Trophoblast cell (in vitro differentiated cells and primary cell): ENCODE results near the gene GPR160.

Experiments used
- DNase-seq, 2 donors: peaks; one replicate each; pipeline ENCODE4 v3.0.0-alpha.2; 2016
- H2AFZ ChIP-seq: 2 replicates; pipeline ENCODE4 v1.6.1; 2013; ENCODE audit warnings: low read length, moderate library complexity, mild to moderate bottlenecking; ENCODE audit not compliant: insufficient read depth, poor library complexity
- H2AK5ac ChIP-seq: 2 replicates; pipeline ENCODE4 v1.6.1; 2013; ENCODE audit warnings: mild to moderate bottlenecking, low read length
- H2BK120ac ChIP-seq: 2 replicates; pipeline ENCODE4 v1.6.1; 2013; ENCODE audit warnings: low read length, mild to moderate bottlenecking, moderate library complexity; ENCODE audit not compliant: insufficient read depth, poor library complexity
- H2BK12ac ChIP-seq: 2 replicates; pipeline ENCODE4 v1.6.1; 2013; ENCODE audit warnings: mild to moderate bottlenecking, low read length, moderate library complexity
- H2BK5ac ChIP-seq: 2 replicates; pipeline ENCODE4 v1.6.1; 2013; ENCODE audit warnings: low read length, low read depth, moderate library complexity, mild to moderate bottlenecking; ENCODE audit not compliant: poor library complexity
- H3K14ac ChIP-seq: 2 replicates; pipeline ENCODE4 v1.6.1; 2013; ENCODE audit warnings: mild to moderate bottlenecking, low read length
- H3K18ac ChIP-seq: 2 replicates; pipeline ENCODE4 v1.6.1; 2013; ENCODE audit warnings: mild to moderate bottlenecking, low read length
- H3K23ac ChIP-seq: 2 replicates; pipeline ENCODE4 v1.6.1; 2013; ENCODE audit warnings: low read length
- H3K27ac ChIP-seq: 2 replicates; pipeline ENCODE4 v1.5.1; 2013; ENCODE audit warnings: low read depth, mild to moderate bottlenecking, inconsistent platforms, low read length, moderate library complexity
- H3K27me3 ChIP-seq: 2 replicates; pipeline ENCODE4 v1.6.1; 2013; ENCODE audit warnings: inconsistent platforms, mild to moderate bottlenecking, low read length, moderate library complexity; ENCODE audit not compliant: insufficient read depth
- H3K36me3 ChIP-seq, 2 experiments: 1 replicate in 1 of 2; 2 replicates in 1 of 2; pipeline ENCODE4 v1.6.1; 2013; ENCODE audit warnings: low read length in 2 of 2, mild to moderate bottlenecking in 2 of 2, moderate library complexity in 1 of 2; ENCODE audit not compliant: insufficient read depth in 2 of 2, control insufficient read depth in 1 of 2
- H3K4ac ChIP-seq: 2 replicates; pipeline ENCODE4 v1.6.1; 2013; ENCODE audit warnings: low read depth, mild to moderate bottlenecking, low read length, moderate library complexity
- H3K4me1 ChIP-seq, 2 experiments: 1 replicate in 1 of 2; 2 replicates in 1 of 2; pipeline ENCODE4 v1.6.1; 2013; ENCODE audit warnings: low read length in 2 of 2, mild to moderate bottlenecking in 2 of 2, moderate library complexity in 1 of 2; ENCODE audit not compliant: insufficient read depth in 2 of 2, control insufficient read depth in 1 of 2
- H3K4me2 ChIP-seq: 2 replicates; pipeline ENCODE4 v1.6.1; 2013; ENCODE audit warnings: inconsistent platforms, mild to moderate bottlenecking, low read length, moderate library complexity
- H3K4me3 ChIP-seq: 2 replicates; pipeline ENCODE4 v1.5.1; 2013; ENCODE audit warnings: mild to moderate bottlenecking, low read depth, low read length, inconsistent platforms
- H3K79me1 ChIP-seq: one replicate; pipeline ENCODE4 v1.6.1; 2013; ENCODE audit warnings: low read length
- H3K79me2 ChIP-seq: 2 replicates; pipeline ENCODE4 v1.6.1; 2013; ENCODE audit warnings: low read length, mild to moderate bottlenecking; ENCODE audit not compliant: control insufficient read depth, insufficient read depth, poor library complexity
- H3K9ac ChIP-seq: 2 replicates; pipeline ENCODE4 v1.6.1; 2013; ENCODE audit warnings: mild to moderate bottlenecking, low read length
- H3K9me3 ChIP-seq: 2 replicates; pipeline ENCODE4 v1.6.1; 2013; ENCODE audit warnings: low read depth, mild to moderate bottlenecking, control low read depth, inconsistent platforms, low read length; ENCODE audit not compliant: insufficient read depth
- H4K12ac ChIP-seq: 2 replicates; pipeline ENCODE4 v1.6.1; 2013; ENCODE audit warnings: low read depth, mild to moderate bottlenecking, low read length, moderate library complexity
- H4K8ac ChIP-seq: 2 replicates; pipeline ENCODE4 v1.6.1; 2013; ENCODE audit warnings: low read depth, mild to moderate bottlenecking, low read length, moderate library complexity
- H4K91ac ChIP-seq: one replicate; pipeline ENCODE4 v1.6.1; 2013; ENCODE audit warnings: low read depth, mild to moderate bottlenecking, low read length, moderate library complexity
- WGBS: extraction: QIAGEN DNeasy Blood & Tissue Kit; methylation state at CpG from one replicate; pipeline ENCODE4 v1.1.7; 2013; ENCODE audit warnings: missing lambda C conversion rate; ENCODE audit not compliant: insufficient read length, insufficient coverage; ENCODE audit errors: extremely low coverage; 5-methylcytosine and 5-hydroxymethylcytosine counted together

The GPR160 gene

GRCh38 chr3:170007031-170007663 lies 30.6 kb upstream of the GPR160 start:
- Histone ChIP-seq H4K91ac (no peak overlapping the region), H3K36me3 (no peaks in the 10 kb centered on the region), H4K8ac (no peak overlapping the region), H3K4ac (no peak overlapping the region), H3K18ac (no peak overlapping the region), H4K12ac (no peak overlapping the region), H2BK120ac (no peak overlapping the region), H3K4me1 (no peaks in the 10 kb centered on the region), H3K14ac (no peak overlapping the region), H3K27ac (no peak overlapping the region), H3K79me1 (no peaks in the 10 kb centered on the region), H2BK5ac (no peak overlapping the region), H3K23ac (no peak overlapping the region), H3K27me3 (no peaks in the 10 kb centered on the region), H2BK12ac (no peak overlapping the region), H3K4me3 (no peak overlapping the region), H3K4me2 (no peak overlapping the region), H3K9ac (no peak overlapping the region), H2AFZ (no peak overlapping the region), H3K79me2 (no peaks in the 10 kb centered on the region), H2AK5ac (no peak overlapping the region), H3K9me3 (no peaks in the 10 kb centered on the region)
- no CpG with 5 or more reads among the region's 7 CpGs for WGBS
- no peak for DNase-seq

GRCh38 chr3:170010498-170010897 lies 27.3 kb upstream of the GPR160 start:
- Histone ChIP-seq H3K4ac (no peak overlapping the region), H3K4me1 (no peaks in the 10 kb centered on the region), H3K27ac (no peak overlapping the region), H3K9ac (no peak overlapping the region), H2BK5ac (no peak overlapping the region), H3K23ac (no peak overlapping the region), H2BK120ac (no peak overlapping the region), H3K79me2 (no peaks in the 10 kb centered on the region), H4K12ac (no peak overlapping the region), H2BK12ac (no peak overlapping the region), H3K36me3 (no peaks in the 10 kb centered on the region), H3K27me3 (no peaks in the 10 kb centered on the region), H2AFZ (no peak overlapping the region), H3K18ac (no peak overlapping the region), H4K8ac (no peak overlapping the region), H3K79me1 (no peaks in the 10 kb centered on the region), H3K4me2 (no peak overlapping the region), H3K9me3 (no peaks in the 10 kb centered on the region), H2AK5ac (no peak overlapping the region), H4K91ac (no peak overlapping the region), H3K4me3 (no peak overlapping the region), H3K14ac (no peak overlapping the region)
- no CpG with 5 or more reads among the region's 4 CpGs for WGBS
- no peak for DNase-seq

- Histone ChIP-seq H2BK12ac (no peak overlapping the region), H2AK5ac (no peak overlapping the region), H3K9ac (no peak overlapping the region), H3K18ac (no peak overlapping the region), H3K36me3 (no peaks in the 10 kb centered on the region), H3K4me1 (no peaks in the 10 kb centered on the region), H2BK120ac (no peak overlapping the region), H3K79me1 (no peaks in the 10 kb centered on the region), H3K27me3 (no peaks in the 10 kb centered on the region), H4K12ac (no peak overlapping the region), H3K4me2 (no peak overlapping the region), H3K14ac (no peak overlapping the region), H3K4me3 (no peak overlapping the region), H3K4ac (no peak overlapping the region), H2AFZ (no peak overlapping the region), H3K9me3 (no peaks in the 10 kb centered on the region), H3K27ac (no peak overlapping the region), H3K79me2 (no peaks in the 10 kb centered on the region), H4K91ac (no peak overlapping the region), H4K8ac (no peak overlapping the region), H3K23ac (no peak overlapping the region), H2BK5ac (no peak overlapping the region)
- no peak for DNase-seq
- no CpG with 5 or more reads among the region's 7 CpGs for WGBS
These were observed 25.0 kb upstream of the GPR160 start for GRCh38 chr3:170012683-170013400.

GRCh38 chr3:170016057-170016456 lies 21.7 kb upstream of the GPR160 start:
- DNase-seq, result no peak
- H4K8ac ChIP-seq, result no peak overlapping the region
- no peak overlapping the region for H3K23ac ChIP-seq
- no peak overlapping the region for H3K4ac ChIP-seq
- H3K27ac ChIP-seq, result no peak overlapping the region
- H3K36me3 ChIP-seq, result no peaks in the 10 kb centered on the region
- H3K27me3 ChIP-seq, result no peaks in the 10 kb centered on the region
- no peaks in the 10 kb centered on the region for H3K4me1 ChIP-seq
- H4K91ac ChIP-seq, result no peak overlapping the region
- H3K4me3 ChIP-seq, result no peak overlapping the region
- H3K9ac ChIP-seq, result no peak overlapping the region
- no peaks in the 10 kb centered on the region for H3K79me1 ChIP-seq
- no peaks in the 10 kb centered on the region for H3K79me2 ChIP-seq
- no peak overlapping the region for H3K4me2 ChIP-seq
- no peak overlapping the region for H2AFZ ChIP-seq
- WGBS, result no CpG with 5 or more reads among the region's 3 CpGs
- no peak overlapping the region for H2BK5ac ChIP-seq
- no peak overlapping the region for H2BK12ac ChIP-seq
- H3K14ac ChIP-seq, result no peak overlapping the region
- no peak overlapping the region for H4K12ac ChIP-seq
- no peak overlapping the region for H3K18ac ChIP-seq
- H2BK120ac ChIP-seq, result no peak overlapping the region
- H2AK5ac ChIP-seq, result no peak overlapping the region
- H3K9me3 ChIP-seq, result no peaks in the 10 kb centered on the region
